GOT3 (cell line): ENCODE results near the gene TIMD4.

ENCODE experiments used
- DNase-seq: peaks from one replicate; lab custom pipeline; 2025; ENCODE audit warnings: mixed read lengths; lab: John Stamatoyannopoulos, UW

The TIMD4 gene

GRCh38 chr5:156920861-156921431 lies 42.1 kb downstream of the TIMD4 start:
- no peak for DNase-seq

- no peak for DNase-seq
Observed at GRCh38 chr5:156920042-156920860, 42.8 kb downstream of the TIMD4 start.

DNA sequence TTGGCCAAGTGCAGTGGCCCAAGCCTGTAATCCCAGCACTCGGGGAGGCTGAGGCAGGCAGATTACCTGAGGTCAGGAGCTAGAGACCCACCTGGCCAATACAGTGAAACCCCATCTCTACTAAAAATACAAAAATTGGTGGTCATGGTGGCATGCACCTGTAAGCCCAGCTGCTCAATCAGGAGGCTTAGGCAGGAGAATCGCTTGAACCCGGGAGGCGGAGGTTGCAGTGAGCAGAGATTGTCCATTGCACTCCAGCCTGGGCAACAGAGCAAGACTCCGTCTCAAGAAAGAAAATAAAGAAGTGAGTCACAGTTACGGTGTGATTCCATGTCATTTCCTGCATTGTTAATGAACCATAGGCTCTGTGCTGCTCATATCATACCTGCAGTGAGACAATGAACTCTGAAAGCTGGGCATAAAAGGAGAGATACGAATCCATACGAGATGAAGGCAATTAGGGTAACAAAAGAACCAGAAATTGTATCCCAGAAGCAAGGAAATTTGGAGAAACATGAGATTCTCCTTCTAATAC lies 44.6 kb downstream of the TIMD4 start:
- DNase-seq: no peak

- no peak for DNase-seq
Observed at GRCh38 chr5:156914371-156914737, 48.7 kb downstream of the TIMD4 start.

DNA sequence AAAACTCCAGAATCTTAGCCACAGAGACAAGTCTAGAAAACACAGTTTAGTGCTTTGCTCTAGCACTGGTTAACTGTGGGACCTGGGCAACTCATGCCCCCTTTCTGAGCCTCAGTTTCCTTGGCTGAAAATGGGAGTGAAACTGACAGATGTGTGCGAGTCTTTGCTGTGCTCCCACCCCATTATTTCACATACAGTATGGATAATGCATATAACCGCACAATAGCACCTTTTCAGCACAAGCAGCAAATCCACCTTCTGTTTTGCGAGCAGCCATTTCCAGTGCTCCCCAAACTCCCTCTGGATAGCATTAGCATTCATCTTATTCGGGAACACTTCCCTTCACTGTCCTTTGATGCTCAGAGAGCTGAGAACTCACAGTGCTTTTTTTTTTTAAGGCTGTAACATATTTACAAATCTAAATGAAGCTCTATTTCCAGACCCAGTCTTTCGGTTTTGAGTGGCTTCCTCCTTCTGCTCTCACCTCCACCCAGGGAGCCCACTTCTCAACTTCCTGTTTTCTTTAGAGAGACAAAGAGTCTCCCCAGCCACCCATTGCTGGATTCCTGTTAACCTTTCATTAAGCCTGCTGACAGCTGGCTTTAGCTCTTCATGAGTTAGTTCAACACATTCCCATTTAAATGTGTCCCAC lies 49.2 kb downstream of the TIMD4 start:
- DNase-seq: no peak

DNA sequence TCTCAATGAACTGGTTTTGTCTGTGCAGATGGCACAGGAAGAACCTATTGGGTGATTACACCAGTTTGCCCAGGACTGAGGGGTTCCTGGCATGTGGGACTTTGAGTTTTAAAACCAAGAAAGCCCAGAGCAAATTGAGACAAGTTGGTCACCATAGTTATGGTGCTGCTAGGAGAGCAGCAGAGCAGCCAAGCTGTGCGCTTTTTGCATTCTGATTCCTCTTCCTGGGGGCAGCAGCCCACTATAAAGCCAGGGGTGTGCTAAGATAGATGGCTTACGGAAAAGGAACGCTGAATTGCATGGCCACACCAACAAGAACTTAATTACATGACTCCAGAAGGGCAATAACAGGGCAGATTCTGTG lies 49.7 kb downstream of the TIMD4 start:
- no peak for DNase-seq

GRCh38 chr5:156912869-156913268 lies 50.2 kb downstream of the TIMD4 start:
- DNase-seq: no peak

DNA sequence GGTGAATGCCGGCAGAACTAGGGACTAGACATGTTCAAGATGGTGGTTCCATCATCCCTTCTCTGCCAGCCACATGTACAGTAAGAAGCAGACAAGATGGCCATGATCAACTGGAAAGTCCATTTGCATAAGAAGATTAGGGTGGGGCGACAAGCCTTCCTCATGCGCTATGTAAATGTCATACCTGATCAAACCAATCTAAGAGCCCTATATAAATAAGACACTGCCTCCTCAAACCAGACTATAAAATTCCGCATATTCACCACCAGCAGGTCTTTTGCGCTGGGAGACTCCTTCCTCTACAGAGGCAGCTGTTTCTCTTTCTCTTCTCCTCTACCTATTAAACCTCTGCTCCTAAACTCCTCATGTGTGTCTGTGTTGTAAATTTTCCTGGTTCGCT lies 53.8 kb downstream of the TIMD4 start:
- DNase-seq: no peak

DNA sequence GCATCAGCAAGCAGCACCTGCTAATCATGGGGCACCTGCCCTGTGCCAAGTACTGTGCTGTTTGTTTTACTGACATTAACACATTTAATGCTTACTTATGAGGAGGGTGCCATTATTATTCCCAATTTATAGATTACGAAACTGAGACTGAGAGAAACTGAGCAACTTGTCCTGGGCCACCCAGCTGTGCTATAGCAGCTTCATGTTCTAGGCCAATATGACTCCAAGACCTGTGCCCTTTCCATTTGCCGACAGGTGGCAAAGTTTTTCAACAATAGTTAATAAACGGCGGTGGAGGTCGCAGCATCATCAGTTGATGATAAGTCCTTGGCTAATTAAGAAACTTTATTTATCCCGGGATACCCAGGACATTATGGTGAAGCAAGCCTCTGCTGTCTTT lies 55.4 kb downstream of the TIMD4 start:
- DNase-seq: no peak

- DNase-seq: no peak
Observed at GRCh38 chr5:156906807-156907206, 56.2 kb downstream of the TIMD4 start.

- no peak for DNase-seq
Observed at GRCh38 chr5:156896546-156896945, 66.5 kb downstream of the TIMD4 start.

GRCh38 chr5:156893517-156893916 lies 69.5 kb downstream of the TIMD4 start:
- DNase-seq: no peak

GRCh38 chr5:156892864-156893263 lies 70.2 kb downstream of the TIMD4 start:
- DNase-seq: no peak

DNA sequence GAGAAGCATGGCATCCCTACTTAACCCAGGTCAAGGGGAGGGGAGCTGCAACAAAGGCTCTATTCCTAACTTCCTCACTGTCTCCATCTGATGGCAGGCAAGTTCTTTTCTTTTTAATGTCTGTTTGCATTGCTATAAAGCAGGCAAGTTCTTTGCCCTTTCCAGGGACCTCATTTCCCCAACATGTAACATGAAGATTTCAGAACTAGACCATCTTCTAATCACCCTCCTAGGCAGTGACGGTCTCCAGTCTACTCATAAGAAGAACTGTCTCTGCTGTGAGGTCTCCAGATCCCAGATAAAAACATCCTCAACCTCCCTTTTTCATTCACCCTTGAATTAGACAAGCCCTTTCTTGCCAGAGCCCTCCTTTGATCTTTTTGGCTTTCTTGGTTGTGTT lies 70.8 kb downstream of the TIMD4 start:
- DNase-seq: no peak

DNA sequence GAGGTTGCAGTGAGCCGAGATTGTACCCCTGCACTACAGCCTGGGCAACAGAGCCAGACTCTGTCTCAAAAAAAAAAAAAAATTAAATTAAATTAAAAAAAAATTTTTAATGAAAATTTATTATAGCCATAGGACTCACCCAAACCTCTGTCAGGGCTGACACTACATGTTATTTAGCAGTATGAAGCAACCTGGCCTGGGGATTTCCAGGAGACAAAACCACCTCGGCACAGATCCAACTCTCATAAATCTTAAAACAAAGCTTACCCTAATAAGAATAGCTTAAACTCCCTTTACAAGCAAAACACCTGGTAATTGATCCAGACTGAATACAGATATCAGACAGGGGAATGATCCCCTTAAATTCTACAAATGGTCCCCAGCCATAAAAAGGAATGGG lies 74.5 kb downstream of the TIMD4 start:
- no peak for DNase-seq

DNA sequence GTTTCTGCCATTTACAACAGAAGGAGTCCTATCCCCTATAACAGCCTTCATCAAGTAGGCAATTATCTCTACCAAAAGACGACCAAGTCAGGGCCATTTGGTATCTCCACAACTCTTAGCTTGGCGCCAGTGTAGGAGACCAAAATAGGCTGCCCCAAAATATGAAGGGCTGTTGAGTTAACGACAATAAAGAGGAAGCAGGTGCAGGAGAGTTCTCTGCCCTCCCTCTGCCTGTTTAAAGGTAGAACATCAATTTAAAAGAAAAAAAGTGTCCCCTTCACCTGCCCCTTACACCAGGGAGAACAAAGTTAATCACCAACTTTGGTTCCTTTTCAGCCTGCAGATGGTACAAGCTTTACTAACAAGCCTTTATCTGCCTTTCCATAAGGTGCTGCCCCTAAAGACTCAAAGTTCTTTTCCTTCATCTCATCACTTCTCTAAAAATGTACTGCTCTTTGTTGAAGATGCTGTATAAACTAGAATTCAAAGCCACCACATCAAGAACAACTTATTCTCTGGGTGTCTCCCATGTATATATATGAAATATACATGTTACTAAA lies 79.6 kb downstream of the TIMD4 start:
- no peak for DNase-seq

DNA sequence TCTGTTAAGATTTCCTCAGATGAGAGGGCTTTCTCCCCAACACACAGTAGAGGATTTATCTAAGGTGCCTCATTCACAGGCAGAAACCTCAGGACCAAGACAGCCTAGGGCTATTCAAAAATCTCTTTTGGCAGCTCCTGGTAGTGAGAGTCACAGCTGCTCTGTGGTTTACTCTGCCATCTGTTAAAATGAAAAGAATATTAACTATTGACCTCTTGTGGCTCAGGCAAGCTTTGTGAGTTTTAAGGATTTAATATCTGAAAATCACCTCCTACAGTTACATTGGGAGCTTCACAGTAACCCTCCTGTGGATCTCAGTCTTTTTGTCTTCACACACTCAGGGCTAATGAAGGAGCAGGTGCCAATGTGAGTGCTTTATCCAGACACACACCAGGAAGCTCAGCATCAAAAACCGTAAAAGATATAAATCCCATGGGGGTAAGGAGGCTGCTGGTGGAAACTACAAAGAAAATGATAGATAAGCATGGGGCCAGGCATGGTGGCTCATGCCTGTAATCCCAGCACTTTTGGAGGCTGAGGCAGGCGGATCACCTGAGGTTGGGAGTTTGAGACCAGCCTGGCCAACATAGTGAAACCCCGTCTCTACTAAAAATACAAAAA lies 83.3 kb downstream of the TIMD4 start:
- DNase-seq: no peak

DNA sequence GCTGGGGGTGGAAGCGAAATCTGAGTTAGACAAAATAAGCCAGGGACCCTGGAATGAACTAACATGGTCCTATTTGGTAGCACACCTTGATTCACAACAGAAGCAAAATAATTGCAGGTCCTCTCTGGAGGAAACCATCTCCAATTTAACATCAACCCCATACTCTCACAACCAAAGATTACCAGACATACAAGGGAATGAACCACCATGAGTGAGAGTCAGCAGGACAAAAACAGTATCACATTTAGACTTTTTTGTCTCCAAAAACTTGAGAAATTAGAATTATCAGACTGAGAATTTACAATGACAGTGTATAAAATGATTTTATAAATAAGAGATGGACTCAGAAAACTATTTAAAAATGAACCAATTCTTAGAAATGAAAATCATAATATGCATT lies 91.8 kb downstream of the TIMD4 start:
- DNase-seq: no peak

DNA sequence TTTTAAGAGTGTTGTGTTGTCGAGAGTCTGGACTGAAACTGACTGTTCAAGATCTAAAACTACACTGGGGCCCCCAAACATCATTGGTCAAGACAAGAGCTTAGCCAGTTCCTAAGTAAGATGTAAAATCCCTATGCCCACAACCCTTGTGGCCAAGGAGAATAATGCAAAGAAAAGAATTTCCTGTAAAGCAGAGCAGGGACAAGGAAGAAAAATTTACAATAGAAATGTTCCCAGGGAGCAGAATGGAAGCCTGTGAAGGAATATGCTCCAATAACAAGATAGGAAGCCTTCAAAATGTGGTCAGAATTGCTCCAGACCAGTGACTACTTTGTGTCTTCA lies 92.6 kb downstream of the TIMD4 start:
- DNase-seq: no peak
